IMR-90 (cell line): Measurements from ENCODE around the gene GPR17. TPM values are rescaled to one million over a fixed set of nuclear protein-coding genes. Genes with fewer than 3 reads are reported as not detected.

Experiments used
- ATAC-seq: fragments of 200-7000 bp; cut with Tn5 transposase; 2 replicates; pipeline ENCODE4 v1.9.1; 2020; ENCODE audit warnings: low read depth, mild to moderate bottlenecking, moderate library complexity
- BruUV-seq: library from RNA; stranded (reverse); fragments of 400-500 nt; replicated peaks from 2 replicates; lab custom pipeline; 2021; lab: Mats Ljungman, UMichigan
- CTCF ChIA-PET: fragments of 300-600 bp; formaldehyde crosslinking; extraction: SDS; loops from one replicate; lab custom pipeline; 2021; ENCODE audit warnings: antibody characterized with exemption; lab: Yijun Ruan, JAX
- POLR2A ChIA-PET: fragments of 300-600 bp; sonication (Branson Sonifier 250); formaldehyde crosslinking; loops from one replicate; lab custom pipeline; 2022; ENCODE audit warnings: antibody characterized with exemption; ENCODE audit not compliant: unreplicated experiment; lab: Charles Lee
- DNase-seq: peaks from one replicate; pipeline ENCODE4 v3.0.0; 2013
- H2AFZ ChIP-seq: replicated peaks from 2 replicates; pipeline ENCODE3; 2013; ENCODE audit warnings: low read length, mild to moderate bottlenecking; ENCODE audit not compliant: poor library complexity
- H2AK5ac ChIP-seq: 2 replicates; pipeline ENCODE4 v1.6.1; 2013; ENCODE audit warnings: low read depth, low read length, inconsistent platforms
- H2AK9ac ChIP-seq: replicated peaks from 2 replicates; pipeline ENCODE3; 2013; ENCODE audit warnings: mild to moderate bottlenecking, low read depth, low read length, moderate library complexity; ENCODE audit not compliant: poor library complexity
- H2BK120ac ChIP-seq: 2 replicates; pipeline ENCODE4 v1.6.1; 2013; ENCODE audit warnings: low read depth, low read length, inconsistent platforms
- H2BK15ac ChIP-seq: 3 replicates; pipeline ENCODE4 v1.6.1; 2013; ENCODE audit warnings: low read depth, low read length, inconsistent platforms
- H2BK20ac ChIP-seq: 2 replicates; pipeline ENCODE4 v1.6.1; 2013; ENCODE audit warnings: low read depth, mild to moderate bottlenecking, inconsistent platforms, low read length, moderate library complexity
- H2BK5ac ChIP-seq: 2 replicates; pipeline ENCODE4 v1.6.1; 2013; ENCODE audit warnings: mild to moderate bottlenecking, low read depth, low read length, inconsistent platforms; ENCODE audit not compliant: poor library complexity, severe bottlenecking
- H3K14ac ChIP-seq: replicated peaks from 2 replicates; pipeline ENCODE4 v1.6.1; 2013; ENCODE audit warnings: low read depth, low read length, inconsistent platforms
- H3K18ac ChIP-seq: 2 replicates; pipeline ENCODE4 v1.6.1; 2013; ENCODE audit warnings: low read depth, low read length, control low read depth
- H3K23ac ChIP-seq: 2 replicates; pipeline ENCODE4 v1.6.1; 2013; ENCODE audit warnings: low read depth, low read length, inconsistent platforms
- H3K27ac ChIP-seq: 2 replicates; pipeline ENCODE4 v1.5.1; 2013; ENCODE audit warnings: mild to moderate bottlenecking, control low read depth, low read length; ENCODE audit not compliant: insufficient read depth
- H3K27me3 ChIP-seq: 2 replicates; pipeline ENCODE4 v1.6.1; 2013; ENCODE audit warnings: low read length; ENCODE audit not compliant: control insufficient read depth, insufficient read depth
- H3K36me3 ChIP-seq: 2 replicates; pipeline ENCODE4 v1.6.1; 2013; ENCODE audit warnings: low read length, mixed read lengths; ENCODE audit not compliant: control insufficient read depth, insufficient read depth
- H3K4ac ChIP-seq: 2 replicates; pipeline ENCODE4 v1.6.1; 2013; ENCODE audit warnings: low read depth, low read length, inconsistent platforms
- H3K4me1 ChIP-seq: 2 replicates; pipeline ENCODE4 v1.6.1; 2013; ENCODE audit warnings: low read length, mixed read lengths; ENCODE audit not compliant: control insufficient read depth, insufficient read depth
- H3K4me2 ChIP-seq: 2 replicates; pipeline ENCODE4 v1.6.1; 2013; ENCODE audit warnings: low read depth, mild to moderate bottlenecking, control low read depth, low read length, moderate library complexity
- H3K4me3 ChIP-seq: 2 replicates; pipeline ENCODE4 v1.5.1; 2013; ENCODE audit warnings: low read depth, mild to moderate bottlenecking, control low read depth, low read length, moderate library complexity; ENCODE audit not compliant: insufficient read depth
- H3K56ac ChIP-seq: 2 replicates; pipeline ENCODE4 v1.6.1; 2013; ENCODE audit warnings: low read length, inconsistent platforms; ENCODE audit not compliant: insufficient read depth; ENCODE audit errors: extremely low read depth
- H3K79me1 ChIP-seq, 2 experiments: 2 replicates each; pipeline ENCODE4 v1.6.1; 2013; ENCODE audit warnings: low read length in 2 of 2, inconsistent platforms in 1 of 2, low read depth in 1 of 2
- H3K9ac ChIP-seq: 2 replicates; pipeline ENCODE4 v1.6.1; 2013; ENCODE audit warnings: low read depth, low read length, control low read depth
- H3K9me1 ChIP-seq: 2 replicates; pipeline ENCODE4 v1.6.1; 2013; ENCODE audit warnings: low read length, inconsistent platforms; ENCODE audit not compliant: insufficient read depth
- H3K9me3 ChIP-seq: 2 replicates; pipeline ENCODE4 v1.6.1; 2013; ENCODE audit warnings: low read length; ENCODE audit not compliant: control insufficient read depth, insufficient read depth
- H4K20me1 ChIP-seq: 2 replicates; pipeline ENCODE4 v1.6.1; 2013; ENCODE audit warnings: low read length, inconsistent platforms; ENCODE audit not compliant: insufficient read depth
- H4K5ac ChIP-seq: 2 replicates; pipeline ENCODE4 v1.6.1; 2013; ENCODE audit warnings: mild to moderate bottlenecking, low read depth, low read length, control low read depth
- H4K8ac ChIP-seq, 2 experiments: 2 replicates each; pipeline ENCODE4 v1.6.1; 2013; ENCODE audit warnings: low read depth in 2 of 2, low read length in 2 of 2, control low read depth in 1 of 2, inconsistent platforms in 1 of 2
- H4K91ac ChIP-seq: 2 replicates; pipeline ENCODE4 v1.6.1; 2013; ENCODE audit warnings: low read depth, low read length, inconsistent platforms; ENCODE audit not compliant: insufficient read depth
- CHD1 ChIP-seq: IDR thresholded peaks from 2 replicates; pipeline ENCODE4 v1.6.1; 2012; ENCODE audit warnings: low read depth, low read length, improper control_type of control experiment
- CTCF ChIP-seq: conservative IDR thresholded peaks from 2 replicates; pipeline ENCODE4 v1.5.1; 2012; ENCODE audit warnings: mild to moderate bottlenecking, low read depth, low read length, improper control_type of control experiment
- ELK1 ChIP-seq: fragments of 150-350 bp; IDR thresholded peaks from 2 replicates; pipeline ENCODE4 v1.6.1; 2016; ENCODE audit warnings: low read depth, mild to moderate bottlenecking, low read length, moderate library complexity, borderline replicate concordance
- FOS ChIP-seq: fragments of 150-350 bp; IDR thresholded peaks from 2 replicates; pipeline ENCODE4 v1.6.1; 2016; ENCODE audit warnings: low read depth, low read length
- MAFK ChIP-seq: IDR thresholded peaks from 2 replicates; pipeline ENCODE4 v1.6.1; 2012; ENCODE audit warnings: low read depth, low read length, improper control_type of control experiment
- MAZ ChIP-seq: IDR thresholded peaks from 2 replicates; pipeline ENCODE4 v1.6.1; 2012; ENCODE audit warnings: low read depth, mild to moderate bottlenecking, low read length, improper control_type of control experiment, moderate library complexity, borderline replicate concordance
- MXI1 ChIP-seq: IDR thresholded peaks from 2 replicates; pipeline ENCODE4 v1.6.1; 2012; ENCODE audit warnings: low read depth, mild to moderate bottlenecking, low read length, moderate library complexity, borderline replicate concordance
- NFE2L2 ChIP-seq: fragments of 150-350 bp; IDR thresholded peaks from 2 replicates; pipeline ENCODE4 v1.6.1; 2016; ENCODE audit warnings: low read depth, mild to moderate bottlenecking, low read length
- POLR2A ChIP-seq: IDR thresholded peaks from 2 replicates; pipeline ENCODE4 v1.6.1; 2012; ENCODE audit warnings: mild to moderate bottlenecking, low read depth, low read length
- RCOR1 ChIP-seq: IDR thresholded peaks from 2 replicates; pipeline ENCODE4 v1.6.1; 2012; ENCODE audit warnings: mild to moderate bottlenecking, low read length, improper control_type of control experiment; ENCODE audit not compliant: insufficient replicate concordance
- RFX5 ChIP-seq: IDR thresholded peaks from 2 replicates; pipeline ENCODE4 v1.8.0; 2012; ENCODE audit warnings: low read depth, mild to moderate bottlenecking, low read length, moderate library complexity
- SMC3 ChIP-seq: fragments of 150-350 bp; IDR thresholded peaks from 2 replicates; pipeline ENCODE4 v1.6.1; 2016; ENCODE audit warnings: low read depth, mild to moderate bottlenecking, antibody characterized with exemption, low read length, moderate library complexity
- USF2 ChIP-seq: fragments of 150-350 bp; IDR thresholded peaks from 2 replicates; pipeline ENCODE4 v1.6.1; 2017; ENCODE audit warnings: mild to moderate bottlenecking, antibody characterized with exemption, low read length, low read depth
- WGBS, 2 experiments: methylation state at CpG; one replicate each; pipeline versions ENCODE4 v1.1.5 to v1.1.7; 2013; ENCODE audit warnings: missing lambda C conversion rate in 2 of 2; ENCODE audit not compliant: insufficient read length in 1 of 2; ENCODE audit errors: extremely low coverage in 2 of 2; 5-methylcytosine and 5-hydroxymethylcytosine counted together
- dilution Hi-C: fragments of 300-500 bp; cut with HindIII; formaldehyde crosslinking; loops from one replicate; pipeline ENCODE4 v1.14.3; 2018; ENCODE audit warnings: low sequenced_read_pairs; ENCODE audit not compliant: unreplicated experiment
- in situ Hi-C: fragments of 300-500 bp; cut with MboI; formaldehyde crosslinking; loops from 3 replicates; pipeline ENCODE4 v1.14.3; 2019; ENCODE audit warnings: low sequenced_read_pairs, inconsistent platforms, mixed read lengths
- intact Hi-C: fragments of 100-400 bp; cut with micrococcal nuclease; formaldehyde crosslinking; loops from 2 replicates; pipeline ENCODE4 v1.10.0; 2022
- polyA plus RNA-seq, 3 experiments: library from polyadenylated mRNA; depleted of rRNA; stranded (reverse); fragments of >200 nt; gene quantifications; 2 replicates each; pipeline ENCODE4 v1.2.3, GENCODE V29; 2012; ENCODE audit warnings: low replicate concordance in 1 of 3
- total RNA-seq: library from RNA; depleted of rRNA; stranded (reverse); fragments of >200 nt; gene quantifications from 2 replicates; pipeline ENCODE4 v1.2.3, GENCODE V29; 2012

GPR17 gene
- total and polyA plus RNA-seq, 2 of the 4 experiments (the other 2 are of a cell fraction) = not detected

DNA sequence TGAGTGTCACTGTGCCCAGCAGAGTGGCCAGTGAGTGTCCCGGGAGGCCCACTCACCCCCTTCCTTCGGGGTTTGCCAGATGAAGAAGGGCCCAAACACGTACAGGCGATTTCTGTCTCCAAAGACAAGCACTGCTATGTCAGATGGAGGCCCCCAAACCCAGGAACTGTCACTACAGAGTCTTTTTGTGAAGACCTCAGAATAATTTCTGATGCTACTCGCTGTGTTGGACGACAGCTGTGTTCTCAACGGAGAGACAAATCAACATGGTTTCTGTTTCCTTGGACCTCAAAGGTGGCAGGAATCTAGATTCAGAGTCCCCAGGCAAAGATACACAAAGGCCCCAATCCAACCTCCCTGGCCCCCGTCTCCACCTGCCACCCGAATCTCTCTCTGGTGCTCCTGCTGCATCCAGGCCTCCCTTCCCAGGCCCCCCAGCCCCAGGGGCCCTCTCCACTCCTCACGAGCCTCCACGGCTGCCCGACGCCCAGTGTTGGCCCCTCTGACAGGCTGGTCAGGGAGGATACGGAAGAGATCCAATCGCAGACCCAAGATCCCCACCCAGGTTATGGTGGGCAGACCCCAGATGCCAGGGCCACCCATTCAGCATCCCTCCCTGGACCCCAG is 2.4 kb upstream of the GPR17 start:
- Histone ChIP-seq H3K27me3 (no peaks in the 10 kb centered on the region), H3K56ac (no peak overlapping the region), H3K4me3 (no peak overlapping the region), H2BK15ac (no peak overlapping the region), H3K27ac (no peak overlapping the region), H3K14ac (no peak overlapping the region), H3K23ac (no peak overlapping the region), H2BK120ac (no peak overlapping the region), H3K36me3 (peaks cover 1% of the 10 kb centered on the region; the same call in 1 of the 2 replicates), H2AK9ac (no peak overlapping the region), H3K9me3 (no peaks in the 10 kb centered on the region), H3K18ac (no peak overlapping the region), H2BK20ac (no peak overlapping the region), H3K4me1 (peaks cover 5% of the 10 kb centered on the region; the same call in 1 of the 2 replicates), H2BK5ac (no peak overlapping the region), H4K8ac (no peak overlapping the region), H3K79me1 (peaks cover 0 to 9% of the 10 kb centered on the region in 2 experiments; a peak in 2 of 4 replicates), H3K4ac (no peak overlapping the region), H2AFZ (no peak overlapping the region), H4K20me1 (no peaks in the 10 kb centered on the region; the same call in none of the 2 replicates), H3K4me2 (no peak overlapping the region), H4K5ac (no peak overlapping the region), H2AK5ac (no peak overlapping the region), H3K9me1 (peaks cover 16% of the 10 kb centered on the region), H3K9ac (no peak overlapping the region), H4K91ac (no peak overlapping the region)
- ChIA-PET POLR2A (no interaction called here), CTCF (no interaction called here)
- TF ChIP-seq CHD1 (no peak), MXI1 (no peak), MAZ (no peak), ELK1 (no peak), USF2 (no peak), RFX5 (no peak), NFE2L2 (no peak), SMC3 (no peak), RCOR1 (no peak), FOS (no peak), CTCF (no peak), MAFK (no peak), POLR2A (no peak)
- no TSS peak for BruUV-seq
- dilution Hi-C loops (no loop called here), in situ Hi-C loops (no loop called here), intact Hi-C loops (no loop called here)
- WGBS, 2 experiments = 94% methylated on average over 6 of the region's 15 CpGs; no CpG with 5 or more reads in 1 of the 2 experiments
- DNase-seq (no peak), ATAC-seq (no peak)
